SK-N-SH treated with all-trans-retinoic acid at 6 μM for 48 hours (cell line): Measurements from ENCODE around the gene SRP54.

Experiments
- BACH2 ChIP-seq: fragments of 250-450 bp; sonication (Bioruptor Pico); IDR thresholded peaks from 2 replicates; pipeline ENCODE4 v1.9.0; 2021; ENCODE audit warnings: mild to moderate bottlenecking, borderline replicate concordance
- RARB ChIP-seq: fragments of 250-450 bp; sonication (Bioruptor Pico); IDR thresholded peaks from 2 replicates; pipeline ENCODE4 v1.8.0; 2021; ENCODE audit warnings: mild to moderate bottlenecking, moderate library complexity
- ZFP3 ChIP-seq: fragments of 250-450 bp; sonication (Bioruptor Pico); IDR thresholded peaks from 2 replicates; pipeline ENCODE4 v1.5.0; 2020; ENCODE audit warnings: mild to moderate bottlenecking, moderate library complexity
- TF ChIP-seq, protein P1 (sequence below): fragments of 250-450 bp; sonication (Bioruptor Pico); IDR thresholded peaks from 2 replicates; pipeline ENCODE4 v1.8.0; 2020; ENCODE audit warnings: mild to moderate bottlenecking, moderate library complexity, borderline replicate concordance
- TF ChIP-seq, protein P2 (sequence below): fragments of 250-450 bp; sonication (Bioruptor Pico); IDR thresholded peaks from 2 replicates; pipeline ENCODE4 v1.5.1; 2020; ENCODE audit warnings: low read depth, mild to moderate bottlenecking, moderate library complexity

DNA sequence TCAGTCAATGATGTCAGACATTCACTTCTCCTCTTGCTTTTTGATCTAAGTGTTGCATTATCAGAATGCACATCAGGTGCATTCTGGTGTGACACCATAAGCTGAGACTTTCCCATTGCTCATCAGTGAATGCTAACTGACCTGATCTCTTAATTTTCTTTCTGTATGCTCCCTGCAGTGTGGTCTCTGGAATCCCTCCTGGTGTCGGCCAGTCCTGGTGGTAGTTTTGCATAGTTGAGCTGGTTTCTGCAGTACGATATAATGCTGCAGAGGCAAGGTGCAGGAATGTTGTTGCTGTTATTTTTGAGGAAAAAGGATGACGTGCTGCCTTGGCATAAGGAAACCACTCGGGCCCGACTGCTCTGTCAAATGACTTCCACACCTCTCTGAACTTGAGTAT is 11.0 kb upstream of the SRP54 start:
- TF ChIP-seq, protein P1, sequence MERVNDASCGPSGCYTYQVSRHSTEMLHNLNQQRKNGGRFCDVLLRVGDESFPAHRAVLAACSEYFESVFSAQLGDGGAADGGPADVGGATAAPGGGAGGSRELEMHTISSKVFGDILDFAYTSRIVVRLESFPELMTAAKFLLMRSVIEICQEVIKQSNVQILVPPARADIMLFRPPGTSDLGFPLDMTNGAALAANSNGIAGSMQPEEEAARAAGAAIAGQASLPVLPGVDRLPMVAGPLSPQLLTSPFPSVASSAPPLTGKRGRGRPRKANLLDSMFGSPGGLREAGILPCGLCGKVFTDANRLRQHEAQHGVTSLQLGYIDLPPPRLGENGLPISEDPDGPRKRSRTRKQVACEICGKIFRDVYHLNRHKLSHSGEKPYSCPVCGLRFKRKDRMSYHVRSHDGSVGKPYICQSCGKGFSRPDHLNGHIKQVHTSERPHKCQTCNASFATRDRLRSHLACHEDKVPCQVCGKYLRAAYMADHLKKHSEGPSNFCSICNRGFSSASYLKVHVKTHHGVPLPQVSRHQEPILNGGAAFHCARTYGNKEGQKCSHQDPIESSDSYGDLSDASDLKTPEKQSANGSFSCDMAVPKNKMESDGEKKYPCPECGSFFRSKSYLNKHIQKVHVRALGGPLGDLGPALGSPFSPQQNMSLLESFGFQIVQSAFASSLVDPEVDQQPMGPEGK (CRISPR knock-in tag): no peak
- TF ChIP-seq RARB (CRISPR knock-in tag): no peak
- no peak for TF ChIP-seq BACH2 (CRISPR knock-in tag)
- TF ChIP-seq, protein P2, sequence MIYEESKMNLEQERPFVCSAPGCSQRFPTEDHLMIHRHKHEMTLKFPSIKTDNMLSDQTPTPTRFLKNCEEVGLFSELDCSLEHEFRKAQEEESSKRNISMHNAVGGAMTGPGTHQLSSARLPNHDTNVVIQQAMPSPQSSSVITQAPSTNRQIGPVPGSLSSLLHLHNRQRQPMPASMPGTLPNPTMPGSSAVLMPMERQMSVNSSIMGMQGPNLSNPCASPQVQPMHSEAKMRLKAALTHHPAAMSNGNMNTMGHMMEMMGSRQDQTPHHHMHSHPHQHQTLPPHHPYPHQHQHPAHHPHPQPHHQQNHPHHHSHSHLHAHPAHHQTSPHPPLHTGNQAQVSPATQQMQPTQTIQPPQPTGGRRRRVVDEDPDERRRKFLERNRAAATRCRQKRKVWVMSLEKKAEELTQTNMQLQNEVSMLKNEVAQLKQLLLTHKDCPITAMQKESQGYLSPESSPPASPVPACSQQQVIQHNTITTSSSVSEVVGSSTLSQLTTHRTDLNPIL (CRISPR knock-in tag): no peak
- TF ChIP-seq ZFP3: no peak
